ENCODE measurements around the gene CTAGE8.
"Not testable (repeated sequence)": the region's sequence is repeated elsewhere in the genome, so short reads cannot be mapped to it uniquely, and the experiment has no call there.

- not testable (repeated sequence) for TF ChIP-seq EZH2 (IDR thresholded peaks at IDR 0.05); POLR2AphosphoS5 (IDR thresholded peaks at IDR 0.05; ENCODE audit: borderline replicate concordance, low read depth, low read length)
These were observed at the start of gene CTAGE8 for GRCh38 chr7:144269188-144269587.
